NCI-H1092 treated with DMSO at 0.1 percent for 48 hours (cell line): ENCODE data around the gene CLCN5.
"Not testable (repeated sequence)": the region's sequence is repeated elsewhere in the genome, so short reads cannot be mapped to it uniquely, and the experiment has no call there.

Source experiments
- DNase-seq: peaks from one replicate; lab custom pipeline; 2025; lab: John Stamatoyannopoulos, UW

CLCN5 gene

DNA sequence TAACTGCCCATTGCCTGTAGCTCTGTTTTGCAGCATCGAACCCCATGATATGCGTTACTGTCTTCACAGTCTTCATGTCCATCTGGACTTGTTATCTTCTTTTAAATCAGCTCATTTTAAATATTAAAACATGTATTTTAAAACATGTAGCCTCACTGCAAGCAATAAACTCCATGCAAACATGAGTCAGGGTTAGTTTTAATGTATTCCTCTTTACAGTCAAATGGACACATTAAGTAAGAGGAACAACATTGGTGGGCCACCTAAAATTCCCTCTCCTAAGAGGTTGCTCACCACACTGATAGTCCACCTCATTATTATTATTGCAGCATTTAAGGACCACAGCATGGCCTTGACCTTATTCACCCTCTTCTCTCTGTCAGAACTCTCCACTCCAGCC, 74.1 kb downstream of the CLCN5 start:
- no peak for DNase-seq

DNA sequence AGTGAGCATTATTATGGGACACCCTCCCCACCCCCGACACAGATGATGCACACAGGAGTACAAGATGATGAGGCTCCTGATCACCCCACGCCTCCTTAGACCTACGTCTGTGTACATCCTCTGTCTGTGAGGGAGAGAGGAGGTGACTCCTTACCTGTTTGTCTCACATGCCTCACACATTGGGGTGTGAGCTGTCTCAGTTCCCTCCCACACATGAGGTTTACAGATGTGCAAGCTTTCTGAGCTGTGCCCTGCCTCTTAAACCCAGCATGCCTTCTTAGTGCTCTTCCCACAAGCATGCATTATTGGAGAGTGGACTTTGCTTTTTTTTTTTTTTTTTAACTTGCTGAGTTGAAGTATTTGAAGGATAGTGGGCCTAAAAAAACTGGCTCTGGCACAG, 76.7 kb downstream of the CLCN5 start:
- DNase-seq: no peak

GRCh38 chrX:50000937-50001542, 78.6 kb downstream of the CLCN5 start:
- DNase-seq: no peak

DNA sequence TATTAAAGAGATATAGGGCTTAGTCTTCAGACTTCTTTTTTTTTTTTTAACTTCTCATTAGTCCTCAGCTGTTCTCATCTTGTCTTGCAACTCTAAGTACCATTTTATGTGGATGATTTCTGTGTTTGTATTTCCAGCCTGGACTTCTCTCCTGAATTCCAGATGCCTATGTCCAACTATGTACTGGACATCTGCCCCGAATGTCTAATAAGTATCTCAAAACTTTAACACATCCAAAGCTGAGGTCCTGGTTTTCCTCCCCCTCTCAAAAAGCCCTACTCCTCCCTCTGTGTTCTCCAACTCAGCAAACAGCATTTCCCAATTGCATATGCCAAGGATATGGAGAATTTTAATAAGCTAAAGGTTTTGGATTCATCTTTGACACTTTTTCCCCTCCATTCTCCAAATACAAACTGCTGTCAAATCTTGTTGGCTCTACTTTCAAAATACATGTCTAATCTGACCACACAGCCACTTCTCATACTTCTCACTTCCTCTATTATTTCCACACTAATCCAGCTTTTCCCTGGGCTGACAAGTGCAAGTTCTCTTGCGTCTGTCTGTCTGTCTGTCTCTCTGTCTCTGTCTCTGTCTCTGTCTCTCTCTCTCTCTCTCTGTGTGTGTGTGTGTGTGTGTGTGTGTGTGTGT, 79.8 kb downstream of the CLCN5 start:
- no peak for DNase-seq

GRCh38 chrX:50003467-50003866, 81.1 kb downstream of the CLCN5 start:
- no peak for DNase-seq

DNA sequence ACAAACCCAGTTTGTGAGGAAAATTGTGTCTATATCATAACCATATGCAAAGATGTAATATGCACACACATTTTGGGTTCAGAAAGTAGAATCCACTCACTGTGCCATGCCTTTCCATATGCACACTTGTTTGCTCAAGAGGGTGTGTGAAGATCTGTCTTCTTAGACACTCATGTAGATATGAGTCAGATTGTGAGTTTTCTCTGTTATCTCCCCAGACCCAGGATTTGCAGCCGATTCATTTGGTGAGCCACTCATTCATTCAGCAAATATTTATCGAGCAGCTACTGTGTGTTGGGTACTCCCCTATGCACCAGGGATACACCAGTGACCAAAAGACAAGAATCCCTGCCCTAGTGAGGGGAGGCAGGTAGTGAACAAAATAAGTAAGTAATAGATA, 81.5 kb downstream of the CLCN5 start:
- no peak for DNase-seq

DNA sequence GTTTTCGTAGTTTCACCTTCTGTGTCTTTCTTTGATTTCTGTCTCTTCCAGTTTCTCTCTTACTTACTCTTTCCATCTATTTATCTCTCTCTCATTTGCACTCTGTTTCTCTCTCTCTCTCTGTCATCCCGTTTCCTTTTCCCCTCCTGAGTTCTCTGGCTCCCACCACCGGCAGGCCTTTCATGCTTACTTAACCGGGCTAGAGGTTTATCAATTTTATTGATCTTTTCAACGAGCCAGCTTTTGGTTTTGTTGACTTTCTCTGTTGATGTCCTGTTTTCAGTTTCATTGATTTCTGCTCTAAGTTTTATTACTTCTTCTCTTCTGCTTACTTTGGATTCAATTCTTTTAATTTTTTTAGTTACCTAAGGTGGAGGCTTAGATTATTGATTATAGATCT, 103.2 kb downstream of the CLCN5 start:
- not testable (repeated sequence) for DNase-seq

GRCh38 chrX:50035126-50035525, 112.7 kb downstream of the CLCN5 start:
- DNase-seq: no peak

DNA sequence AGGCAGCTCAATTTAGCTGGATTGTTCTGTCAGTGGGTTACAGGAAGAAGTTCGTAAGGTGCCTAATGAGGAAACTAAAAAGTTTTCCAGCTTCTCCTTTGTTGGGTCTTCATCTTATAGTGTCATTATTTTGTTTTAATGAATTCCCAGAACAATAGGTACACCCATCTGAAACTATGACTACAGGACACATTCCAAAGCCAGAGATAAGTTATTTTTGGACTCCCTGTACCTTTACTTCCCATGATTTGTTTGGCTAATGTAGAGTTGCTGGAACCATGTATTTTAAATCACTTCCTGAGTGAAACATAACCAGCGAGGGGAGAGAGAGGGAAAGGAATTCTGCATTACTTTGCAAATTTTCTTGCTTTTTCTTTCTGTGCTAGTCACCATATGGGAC, 114.0 kb downstream of the CLCN5 start:
- DNase-seq: no peak

- DNase-seq: no peak
Measured at GRCh38 chrX:50045823-50046222, 123.4 kb downstream of the CLCN5 start.

- no peak for DNase-seq
Measured at GRCh38 chrX:50049228-50049627, 126.8 kb downstream of the CLCN5 start.

GRCh38 chrX:50054147-50054546, 131.8 kb downstream of the CLCN5 start:
- no peak for DNase-seq

DNA sequence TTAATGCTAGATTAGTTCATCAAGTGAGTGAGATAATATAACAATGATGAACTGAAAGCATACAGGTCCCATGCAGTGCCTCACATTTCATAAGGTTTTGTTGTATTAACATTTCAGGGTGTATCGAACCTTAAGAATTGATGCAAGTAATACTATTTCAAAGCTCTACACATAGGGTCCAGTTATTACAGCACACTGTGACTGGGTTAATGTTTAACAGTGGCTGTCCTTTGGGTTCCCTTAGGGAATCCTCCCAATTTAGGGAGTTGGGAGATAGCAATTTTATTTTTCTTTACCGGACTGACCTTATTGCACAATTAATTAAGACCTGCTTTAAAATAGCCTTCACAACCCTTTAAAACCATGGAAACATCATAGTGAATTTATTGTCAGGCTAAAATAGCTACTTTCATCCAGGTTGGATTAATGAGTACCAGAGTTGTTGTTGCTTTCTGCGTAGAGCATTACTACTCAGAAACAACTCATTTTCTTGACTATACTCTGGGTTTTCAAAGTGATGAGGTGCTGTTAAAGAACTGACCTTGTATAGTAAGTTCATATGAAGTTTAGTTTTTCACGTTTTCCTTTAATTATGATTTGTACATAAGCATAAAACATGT, 144.0 kb downstream of the CLCN5 start:
- DNase-seq: no peak

- DNase-seq: peak; percentile 90
Measured at GRCh38 chrX:50067435-50068284, 145.3 kb downstream of the CLCN5 start.

GRCh38 chrX:50068285-50068563, 145.8 kb downstream of the CLCN5 start:
- no peak for DNase-seq

- DNase-seq: no peak
Measured at GRCh38 chrX:50068893-50069292, 146.5 kb downstream of the CLCN5 start.

DNA sequence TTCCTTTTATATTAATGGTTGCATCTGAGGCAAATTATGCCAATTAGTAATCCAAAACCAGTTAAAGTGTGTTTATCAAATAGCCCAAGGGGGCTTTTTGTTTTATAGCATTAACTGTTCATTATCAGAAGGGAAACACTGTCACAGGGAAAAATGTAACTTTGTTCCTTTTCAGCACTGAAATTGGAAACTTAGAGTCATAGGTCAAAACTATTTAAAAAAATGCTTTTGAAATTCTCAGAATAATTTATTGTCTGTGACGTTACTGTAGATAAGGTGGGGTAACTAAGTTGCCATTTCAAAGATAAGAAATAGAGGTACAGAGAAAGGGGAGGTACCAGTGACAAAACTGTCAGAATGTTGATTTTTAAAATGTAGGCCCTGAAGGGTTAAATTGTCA, 149.1 kb downstream of the CLCN5 start:
- no peak for DNase-seq

- DNase-seq: no peak
Measured at GRCh38 chrX:50072110-50072509, 149.7 kb downstream of the CLCN5 start.

DNA sequence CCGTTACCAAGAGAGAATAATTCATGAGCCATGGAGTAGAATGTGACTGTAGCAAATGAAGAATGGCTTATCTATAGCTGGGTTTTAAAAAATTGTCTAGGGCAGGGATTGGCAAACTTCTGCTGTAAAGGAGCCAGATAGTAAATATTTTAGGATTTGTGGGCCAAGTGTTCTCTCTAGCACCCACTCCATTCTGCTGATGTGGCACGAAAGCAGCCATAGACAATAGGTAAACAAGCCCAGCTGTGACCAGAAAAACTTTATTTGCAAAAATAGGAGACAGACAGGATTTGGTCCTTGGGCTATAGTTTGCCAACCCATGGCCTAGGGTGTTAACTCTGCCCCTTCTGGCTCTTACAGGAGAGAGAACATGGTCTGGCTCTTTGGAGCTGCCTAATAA, 151.2 kb downstream of the CLCN5 start:
- DNase-seq: no peak

GRCh38 chrX:50075630-50076339, 153.4 kb downstream of the CLCN5 start:
- DNase-seq: no peak

GRCh38 chrX:50081282-50081889, 159.0 kb downstream of the CLCN5 start:
- peak; percentile 48 for DNase-seq

DNA sequence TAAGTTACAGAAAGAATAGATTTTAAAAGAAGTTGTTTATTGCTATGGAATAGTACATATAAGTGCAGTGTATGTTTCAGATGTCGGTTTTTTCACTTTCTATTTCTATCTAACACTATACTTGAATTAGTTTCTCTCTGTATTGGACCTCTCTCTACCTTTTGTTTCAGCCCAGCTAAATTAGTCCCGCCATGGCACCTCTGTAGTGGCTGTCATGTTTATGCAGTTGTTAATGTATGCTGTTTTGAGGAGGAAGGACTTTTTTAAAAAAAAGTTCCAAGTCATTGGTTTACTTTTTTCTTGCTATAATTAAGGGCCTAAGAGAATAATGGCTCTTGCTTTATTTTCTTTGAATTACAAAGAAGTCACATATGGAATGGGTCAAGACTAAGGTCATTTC, 160.3 kb downstream of the CLCN5 start:
- DNase-seq: no peak
